Keratinocyte (primary cell): ENCODE data around the gene TMEM45A. TPM values are rescaled to one million over a fixed set of nuclear protein-coding genes. Genes with fewer than 3 reads are reported as not detected.

Experiments
- DNase-seq: peaks from one replicate; pipeline ENCODE4 v3.0.0-alpha.2; 2011; ENCODE audit warnings: low read depth, missing footprints, low spot score
- FAIRE-seq: peaks from 2 replicates; lab custom pipeline; 2011; peaks lifted over from hg19 to GRCh38; lab: Jason Lieb, UNC
- H2AFZ ChIP-seq: 2 replicates; pipeline ENCODE4 v1.6.0; 2012; ENCODE audit warnings: low read length, control low read depth, inconsistent platforms; ENCODE audit not compliant: control insufficient read depth
- H3K27ac ChIP-seq: 2 replicates; pipeline ENCODE4 v1.5.1; 2011; ENCODE audit warnings: low read length; ENCODE audit not compliant: control insufficient read depth, insufficient read depth
- H3K27me3 ChIP-seq: 3 replicates; pipeline ENCODE4 v1.6.0; 2011; ENCODE audit warnings: low read length; ENCODE audit not compliant: control insufficient read depth, insufficient read depth; ENCODE audit errors: extremely low read depth
- H3K36me3 ChIP-seq, 2 experiments: 2 replicates in 1 of 2; 3 replicates in 1 of 2; pipeline ENCODE4 v1.5.1; 2011; ENCODE audit warnings: low read length in 2 of 2, mild to moderate bottlenecking in 1 of 2; ENCODE audit not compliant: control insufficient read depth in 2 of 2, insufficient read depth in 2 of 2; ENCODE audit errors: extremely low read depth in 1 of 2
- H3K4me1 ChIP-seq: 3 replicates; pipeline ENCODE4 v1.5.1; 2011; ENCODE audit warnings: low read length; ENCODE audit not compliant: control insufficient read depth, insufficient read depth; ENCODE audit errors: extremely low read depth
- H3K4me2 ChIP-seq: 3 replicates; pipeline ENCODE4 v1.6.0; 2011; ENCODE audit warnings: low read depth, low read length; ENCODE audit not compliant: control insufficient read depth, insufficient read depth; ENCODE audit errors: extremely low read depth
- H3K4me3 ChIP-seq, 3 experiments: fragments of 200-600 bp in 1 of 3; sonication (generic) in 1 of 3; 2 replicates in 2 of 3; 3 replicates in 1 of 3; pipeline ENCODE4 v1.5.1; 2011 to 2016; ENCODE audit warnings: low read length in 3 of 3, mild to moderate bottlenecking in 3 of 3, control low read depth in 2 of 3, inconsistent platforms in 1 of 3, low read depth in 1 of 3, mixed read lengths in 1 of 3, mixed run types in 1 of 3, moderate library complexity in 1 of 3; ENCODE audit not compliant: control insufficient read depth in 2 of 3, insufficient read depth in 2 of 3; ENCODE audit errors: extremely low read depth in 1 of 3
- H3K79me2 ChIP-seq: 2 replicates; pipeline ENCODE4 v1.6.0; 2012; ENCODE audit warnings: low read length; ENCODE audit not compliant: control insufficient read depth, insufficient read depth
- H3K9ac ChIP-seq: 3 replicates; pipeline ENCODE4 v1.6.0; 2011; ENCODE audit warnings: low read length; ENCODE audit not compliant: control insufficient read depth, insufficient read depth; ENCODE audit errors: extremely low read depth
- H3K9me1 ChIP-seq: 3 replicates; pipeline ENCODE4 v1.6.0; 2011; ENCODE audit warnings: low read length; ENCODE audit not compliant: control insufficient read depth, insufficient read depth; ENCODE audit errors: extremely low read depth
- H3K9me3 ChIP-seq: 2 replicates; pipeline ENCODE4 v1.5.1; 2012; ENCODE audit warnings: low read depth, low read length; ENCODE audit not compliant: control insufficient read depth
- H4K20me1 ChIP-seq: 3 replicates; pipeline ENCODE4 v1.6.0; 2011; ENCODE audit warnings: low read length; ENCODE audit not compliant: control insufficient read depth, insufficient read depth; ENCODE audit errors: extremely low read depth
- EZH2 ChIP-seq: IDR thresholded peaks from one replicate; pipeline ENCODE4 v1.6.1; 2012; ENCODE audit warnings: inconsistent platforms, mild to moderate bottlenecking, low read length, moderate library complexity
- dilution Hi-C: fragments of 300-500 bp; cut with MboI; formaldehyde crosslinking; loops from one replicate; pipeline ENCODE4 v1.7.0; 2020; ENCODE audit warnings: low sequenced_read_pairs; ENCODE audit not compliant: extremely low pct_ligation_motif_present
- polyA plus RNA-seq, 5 experiments: library from polyadenylated mRNA; depleted of rRNA in 3 of 5; stranded (reverse) in 3 of 5; stranded (forward) in 1 of 5; unstranded in 1 of 5; fragments of >200 nt; gene quantifications; 1 replicate in 1 of 5; 2 replicates in 3 of 5; 3 replicates in 1 of 5; pipeline versions ENCODE4 v1.2.1 to v1.2.3, GENCODE V29; 2011 to 2012; ENCODE audit warnings: missing spikeins in 2 of 5, low read depth in 1 of 5, low replicate concordance in 1 of 5
- TF ChIP-seq, protein P1 (sequence below), 3 experiments: IDR thresholded peaks in 1 of 3; conservative IDR thresholded peaks in 1 of 3; optimal IDR thresholded peaks in 1 of 3; 2 replicates in 2 of 3; 3 replicates in 1 of 3; pipeline versions ENCODE3 to v1.5.1; 2011; ENCODE audit warnings: low read length in 3 of 3, mild to moderate bottlenecking in 3 of 3, moderate library complexity in 2 of 3, control low read depth in 1 of 3, inconsistent platforms in 1 of 3; ENCODE audit not compliant: insufficient read depth in 2 of 3; ENCODE audit errors: extremely low read depth in 1 of 3

The TMEM45A gene
- polyA plus RNA-seq, 1 donor (not counting 4 experiments of a cell fraction or from before 2014, with no cell fraction given), result 57.2 TPM

DNA sequence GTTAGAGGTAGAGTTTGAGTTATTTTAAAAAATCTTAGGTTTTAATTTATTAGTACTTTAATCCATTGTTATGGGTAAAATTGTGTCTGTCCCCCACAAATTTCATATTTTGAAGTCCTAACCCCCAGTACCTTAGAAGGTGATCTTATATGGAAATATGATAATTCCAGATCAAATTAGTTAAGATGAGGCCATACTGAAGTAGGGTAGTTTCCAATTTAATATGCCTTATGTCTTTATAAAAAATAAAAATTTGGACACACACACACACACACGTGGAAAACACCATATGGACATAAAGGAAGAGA is 98.4 kb downstream of the TMEM45A start:
- Histone ChIP-seq H2AFZ (no peak overlapping the region), H3K79me2 (no peaks in the 10 kb centered on the region), H3K36me3 (no peaks in the 10 kb centered on the region), H4K20me1 (no peaks in the 10 kb centered on the region), H3K27ac (no peak overlapping the region), H3K27me3 (no peaks in the 10 kb centered on the region), H3K9me1 (no peaks in the 10 kb centered on the region), H3K4me2 (no peak overlapping the region), H3K4me3 (no peak overlapping the region), H3K4me1 (no peaks in the 10 kb centered on the region), H3K9ac (no peak overlapping the region), H3K9me3 (no peaks in the 10 kb centered on the region)
- DNase-seq (no peak), FAIRE-seq (no peak)
- dilution Hi-C loops, result no loop called here
- TF ChIP-seq EZH2, result no peak
- TF ChIP-seq, protein P1, sequence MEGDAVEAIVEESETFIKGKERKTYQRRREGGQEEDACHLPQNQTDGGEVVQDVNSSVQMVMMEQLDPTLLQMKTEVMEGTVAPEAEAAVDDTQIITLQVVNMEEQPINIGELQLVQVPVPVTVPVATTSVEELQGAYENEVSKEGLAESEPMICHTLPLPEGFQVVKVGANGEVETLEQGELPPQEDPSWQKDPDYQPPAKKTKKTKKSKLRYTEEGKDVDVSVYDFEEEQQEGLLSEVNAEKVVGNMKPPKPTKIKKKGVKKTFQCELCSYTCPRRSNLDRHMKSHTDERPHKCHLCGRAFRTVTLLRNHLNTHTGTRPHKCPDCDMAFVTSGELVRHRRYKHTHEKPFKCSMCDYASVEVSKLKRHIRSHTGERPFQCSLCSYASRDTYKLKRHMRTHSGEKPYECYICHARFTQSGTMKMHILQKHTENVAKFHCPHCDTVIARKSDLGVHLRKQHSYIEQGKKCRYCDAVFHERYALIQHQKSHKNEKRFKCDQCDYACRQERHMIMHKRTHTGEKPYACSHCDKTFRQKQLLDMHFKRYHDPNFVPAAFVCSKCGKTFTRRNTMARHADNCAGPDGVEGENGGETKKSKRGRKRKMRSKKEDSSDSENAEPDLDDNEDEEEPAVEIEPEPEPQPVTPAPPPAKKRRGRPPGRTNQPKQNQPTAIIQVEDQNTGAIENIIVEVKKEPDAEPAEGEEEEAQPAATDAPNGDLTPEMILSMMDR (optimal IDR thresholded peaks at IDR 0.05 in 1 of 3, IDR thresholded peaks at IDR 0.05 in 1 of 3, conservative IDR thresholded peaks at IDR 0.05 in 1 of 3; ENCODE audit: extremely low read depth in 1 of 3, insufficient read depth in 2 of 3, low read length in 3 of 3), result no peak

DNA sequence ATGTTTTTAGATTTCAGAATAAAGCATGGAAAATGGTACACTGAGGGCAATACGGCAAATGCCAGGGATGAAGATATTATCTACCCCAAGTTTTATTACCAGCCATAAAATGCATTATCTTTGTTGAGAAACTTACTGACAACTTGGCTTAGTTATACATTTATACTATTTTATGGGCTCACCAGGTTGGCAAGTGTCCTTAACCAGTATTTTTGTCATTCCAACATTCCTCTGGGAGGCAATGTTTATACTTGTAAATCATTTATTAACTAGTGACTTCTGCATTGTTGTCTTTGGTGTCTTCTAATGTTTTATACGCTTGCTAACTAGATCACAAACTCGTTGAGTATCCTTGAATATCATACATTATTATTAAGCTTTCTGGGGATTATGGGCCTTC is 99.0 kb downstream of the TMEM45A start:
- Histone ChIP-seq H3K4me1 (no peaks in the 10 kb centered on the region), H3K79me2 (no peaks in the 10 kb centered on the region), H3K9me1 (no peaks in the 10 kb centered on the region), H3K4me2 (no peak overlapping the region), H3K9ac (no peak overlapping the region), H3K27ac (no peak overlapping the region), H3K9me3 (no peaks in the 10 kb centered on the region), H3K36me3 (no peaks in the 10 kb centered on the region), H3K27me3 (no peaks in the 10 kb centered on the region), H4K20me1 (no peaks in the 10 kb centered on the region), H2AFZ (peak overlapping the region; percentile 61), H3K4me3 (no peak overlapping the region)
- no peak for DNase-seq
- no peak for TF ChIP-seq EZH2
- TF ChIP-seq, protein P1 (optimal IDR thresholded peaks at IDR 0.05 in 1 of 3, IDR thresholded peaks at IDR 0.05 in 1 of 3, conservative IDR thresholded peaks at IDR 0.05 in 1 of 3; ENCODE audit: extremely low read depth in 1 of 3, insufficient read depth in 2 of 3, low read length in 3 of 3), result no peak
- no peak for FAIRE-seq
- dilution Hi-C loops, result no loop called here
